GM18517 (cell line): Measurements from ENCODE around the gene SH2B2.
"Not testable (repeated sequence)": the region's sequence is repeated elsewhere in the genome, so short reads cannot be mapped to it uniquely, and the experiment has no call there.

Experiments used
- ATAC-seq: cut with Tn5 transposase; IDR thresholded peaks from one replicate; pipeline ENCODE4 v1.9.1; 2021; ENCODE audit warnings: mild to moderate bottlenecking, moderate library complexity; ENCODE audit not compliant: unreplicated experiment

SH2B2 gene

GRCh38 chr7:102284891-102285539 is 1.7 kb upstream of the SH2B2 start:
- ATAC-seq, result no peak

- ATAC-seq, result no peak
Observed at GRCh38 chr7:102285540-102286236, 980 bp upstream of the SH2B2 start.

GRCh38 chr7:102287111-102287980 is 678 bp downstream of the SH2B2 start:
- no peak for ATAC-seq

- ATAC-seq, result no peak
Observed at GRCh38 chr7:102287981-102288278, 1.3 kb downstream of the SH2B2 start.

- no peak for ATAC-seq
Observed at GRCh38 chr7:102288285-102288930, 1.7 kb downstream of the SH2B2 start.

- ATAC-seq, result no peak
Observed at GRCh38 chr7:102289057-102289456, 2.4 kb downstream of the SH2B2 start.

GRCh38 chr7:102291056-102291915 is 4.6 kb downstream of the SH2B2 start:
- ATAC-seq, result peak; percentile 40

GRCh38 chr7:102291916-102292267 is 5.2 kb downstream of the SH2B2 start:
- ATAC-seq, result no peak

- no peak for ATAC-seq
Observed at GRCh38 chr7:102292813-102293798, 6.4 kb downstream of the SH2B2 start.

GRCh38 chr7:102294589-102294988 is 7.9 kb downstream of the SH2B2 start:
- ATAC-seq, result no peak

GRCh38 chr7:102295346-102296178 is 8.9 kb downstream of the SH2B2 start:
- no peak for ATAC-seq

GRCh38 chr7:102296179-102296438 is 9.4 kb downstream of the SH2B2 start:
- ATAC-seq, result no peak

- no peak for ATAC-seq
Observed at GRCh38 chr7:102296514-102296913, 9.8 kb downstream of the SH2B2 start.

GRCh38 chr7:102297487-102298218 is 11.0 kb downstream of the SH2B2 start:
- ATAC-seq, result no peak

- ATAC-seq, result no peak
Observed at GRCh38 chr7:102300643-102301221, 14.1 kb downstream of the SH2B2 start.

- ATAC-seq, result not testable (repeated sequence)
Observed at GRCh38 chr7:102301367-102301766, 14.7 kb downstream of the SH2B2 start.

- no peak for ATAC-seq
Observed at GRCh38 chr7:102302025-102302424, 15.4 kb downstream of the SH2B2 start.
